GM10266 (cell line): ENCODE measurements around the gene CCDC85C.

Experiments
- DNase-seq: peaks from one replicate; pipeline ENCODE4 v3.0.0; 2012; ENCODE audit errors: extremely low spot score
- TF ChIP-seq, protein P1 (sequence below): IDR thresholded peaks from 2 replicates; pipeline ENCODE4 v1.5.1; 2012; ENCODE audit warnings: mild to moderate bottlenecking, low read depth; ENCODE audit not compliant: control insufficient read depth, insufficient read depth; ENCODE audit errors: missing control alignments

The CCDC85C gene

DNA sequence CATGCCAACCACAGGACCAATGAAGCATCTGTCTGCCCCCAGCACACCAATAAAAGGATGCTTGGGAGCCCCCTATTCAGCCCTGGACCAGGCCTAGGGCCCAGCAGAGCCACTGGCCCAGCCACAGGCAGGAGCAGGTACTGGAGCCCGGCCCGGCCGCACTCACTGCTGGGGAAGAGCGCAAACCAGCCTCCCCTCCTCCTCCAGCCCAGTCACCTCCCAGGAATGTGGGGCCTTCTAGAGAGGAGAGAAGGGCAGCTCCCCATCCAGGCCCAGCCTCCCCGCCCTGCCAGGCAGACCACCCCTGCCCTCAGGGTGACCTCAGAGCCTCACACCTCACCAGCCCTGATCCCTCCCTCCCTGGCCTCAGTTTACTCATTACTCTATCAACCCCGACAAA lies 66.6 kb downstream of the CCDC85C start:
- TF ChIP-seq, protein P1, sequence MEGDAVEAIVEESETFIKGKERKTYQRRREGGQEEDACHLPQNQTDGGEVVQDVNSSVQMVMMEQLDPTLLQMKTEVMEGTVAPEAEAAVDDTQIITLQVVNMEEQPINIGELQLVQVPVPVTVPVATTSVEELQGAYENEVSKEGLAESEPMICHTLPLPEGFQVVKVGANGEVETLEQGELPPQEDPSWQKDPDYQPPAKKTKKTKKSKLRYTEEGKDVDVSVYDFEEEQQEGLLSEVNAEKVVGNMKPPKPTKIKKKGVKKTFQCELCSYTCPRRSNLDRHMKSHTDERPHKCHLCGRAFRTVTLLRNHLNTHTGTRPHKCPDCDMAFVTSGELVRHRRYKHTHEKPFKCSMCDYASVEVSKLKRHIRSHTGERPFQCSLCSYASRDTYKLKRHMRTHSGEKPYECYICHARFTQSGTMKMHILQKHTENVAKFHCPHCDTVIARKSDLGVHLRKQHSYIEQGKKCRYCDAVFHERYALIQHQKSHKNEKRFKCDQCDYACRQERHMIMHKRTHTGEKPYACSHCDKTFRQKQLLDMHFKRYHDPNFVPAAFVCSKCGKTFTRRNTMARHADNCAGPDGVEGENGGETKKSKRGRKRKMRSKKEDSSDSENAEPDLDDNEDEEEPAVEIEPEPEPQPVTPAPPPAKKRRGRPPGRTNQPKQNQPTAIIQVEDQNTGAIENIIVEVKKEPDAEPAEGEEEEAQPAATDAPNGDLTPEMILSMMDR = no peak
- DNase-seq = no peak

- DNase-seq = no peak
- TF ChIP-seq, protein P1 = no peak
Observed at GRCh38 chr14:99535908-99536778, 67.9 kb downstream of the CCDC85C start.

DNA sequence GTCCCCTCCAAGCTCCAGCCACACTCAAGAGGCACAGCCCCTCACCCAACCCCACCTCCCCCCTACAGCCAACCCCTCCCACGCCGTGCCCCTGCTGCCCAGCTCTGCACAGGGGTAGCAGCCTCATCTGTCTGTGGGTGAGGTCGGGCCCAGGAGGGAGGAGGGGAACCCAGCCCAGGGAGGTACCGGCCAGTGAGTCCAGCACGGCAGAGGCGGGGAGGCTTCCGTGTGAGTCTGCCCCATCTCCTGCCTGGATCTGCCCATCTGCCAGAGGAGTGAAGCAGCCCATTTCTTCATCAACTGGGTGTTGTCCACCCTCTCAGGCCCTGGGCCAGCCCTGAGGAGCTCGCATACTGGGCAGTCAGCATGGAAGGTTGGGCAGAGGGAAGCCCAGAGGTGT lies 68.6 kb downstream of the CCDC85C start:
- DNase-seq = no peak
- TF ChIP-seq, protein P1 = no peak

GRCh38 chr14:99534863-99535262 lies 69.1 kb downstream of the CCDC85C start:
- TF ChIP-seq, protein P1 = no peak
- DNase-seq = no peak

- no peak for DNase-seq
- TF ChIP-seq, protein P1 = no peak
Observed at GRCh38 chr14:99534333-99534732, 69.7 kb downstream of the CCDC85C start.

- DNase-seq = no peak
- TF ChIP-seq, protein P1 = no peak
Observed at GRCh38 chr14:99532310-99532709, 71.7 kb downstream of the CCDC85C start.
